Measurements from ENCODE around the gene DNAJC24.

GRCh38 chr11:31361743-31362142, 7.9 kb upstream of the DNAJC24 start:
- TF ChIP-seq POLR2A (IDR thresholded peaks at IDR 0.05; ENCODE audit: borderline replicate concordance, extremely low read depth, insufficient read depth, insufficient read length) (no peak), MAX (IDR thresholded peaks at IDR 0.05) (no peak), EZH2phosphoT487 (IDR thresholded peaks at IDR 0.05; ENCODE audit: borderline replicate concordance) (no peak), YY1 (IDR thresholded peaks at IDR 0.05; ENCODE audit: extremely low read depth, insufficient replicate concordance, low read depth, low read length) (no peak), POLR2AphosphoS5 (IDR thresholded peaks at IDR 0.05; ENCODE audit: low read depth, low read length) (no peak), ZNF274 (IDR thresholded peaks at IDR 0.05; ENCODE audit: low read depth, low read length) (no peak), EGR1 (IDR thresholded peaks at IDR 0.05; ENCODE audit: low read depth) (no peak), ZFX (IDR thresholded peaks at IDR 0.05) (no peak)
- TF ChIP-seq, protein P1, sequence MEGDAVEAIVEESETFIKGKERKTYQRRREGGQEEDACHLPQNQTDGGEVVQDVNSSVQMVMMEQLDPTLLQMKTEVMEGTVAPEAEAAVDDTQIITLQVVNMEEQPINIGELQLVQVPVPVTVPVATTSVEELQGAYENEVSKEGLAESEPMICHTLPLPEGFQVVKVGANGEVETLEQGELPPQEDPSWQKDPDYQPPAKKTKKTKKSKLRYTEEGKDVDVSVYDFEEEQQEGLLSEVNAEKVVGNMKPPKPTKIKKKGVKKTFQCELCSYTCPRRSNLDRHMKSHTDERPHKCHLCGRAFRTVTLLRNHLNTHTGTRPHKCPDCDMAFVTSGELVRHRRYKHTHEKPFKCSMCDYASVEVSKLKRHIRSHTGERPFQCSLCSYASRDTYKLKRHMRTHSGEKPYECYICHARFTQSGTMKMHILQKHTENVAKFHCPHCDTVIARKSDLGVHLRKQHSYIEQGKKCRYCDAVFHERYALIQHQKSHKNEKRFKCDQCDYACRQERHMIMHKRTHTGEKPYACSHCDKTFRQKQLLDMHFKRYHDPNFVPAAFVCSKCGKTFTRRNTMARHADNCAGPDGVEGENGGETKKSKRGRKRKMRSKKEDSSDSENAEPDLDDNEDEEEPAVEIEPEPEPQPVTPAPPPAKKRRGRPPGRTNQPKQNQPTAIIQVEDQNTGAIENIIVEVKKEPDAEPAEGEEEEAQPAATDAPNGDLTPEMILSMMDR (IDR thresholded peaks at IDR 0.05 in 2 of 3, conservative IDR thresholded peaks at IDR 0.05 in 1 of 3; ENCODE audit: borderline replicate concordance in 1 of 3, insufficient read depth in 1 of 3, low read depth in 2 of 3, low read length in 2 of 3) = no peak
- TF ChIP-seq, protein P2, sequence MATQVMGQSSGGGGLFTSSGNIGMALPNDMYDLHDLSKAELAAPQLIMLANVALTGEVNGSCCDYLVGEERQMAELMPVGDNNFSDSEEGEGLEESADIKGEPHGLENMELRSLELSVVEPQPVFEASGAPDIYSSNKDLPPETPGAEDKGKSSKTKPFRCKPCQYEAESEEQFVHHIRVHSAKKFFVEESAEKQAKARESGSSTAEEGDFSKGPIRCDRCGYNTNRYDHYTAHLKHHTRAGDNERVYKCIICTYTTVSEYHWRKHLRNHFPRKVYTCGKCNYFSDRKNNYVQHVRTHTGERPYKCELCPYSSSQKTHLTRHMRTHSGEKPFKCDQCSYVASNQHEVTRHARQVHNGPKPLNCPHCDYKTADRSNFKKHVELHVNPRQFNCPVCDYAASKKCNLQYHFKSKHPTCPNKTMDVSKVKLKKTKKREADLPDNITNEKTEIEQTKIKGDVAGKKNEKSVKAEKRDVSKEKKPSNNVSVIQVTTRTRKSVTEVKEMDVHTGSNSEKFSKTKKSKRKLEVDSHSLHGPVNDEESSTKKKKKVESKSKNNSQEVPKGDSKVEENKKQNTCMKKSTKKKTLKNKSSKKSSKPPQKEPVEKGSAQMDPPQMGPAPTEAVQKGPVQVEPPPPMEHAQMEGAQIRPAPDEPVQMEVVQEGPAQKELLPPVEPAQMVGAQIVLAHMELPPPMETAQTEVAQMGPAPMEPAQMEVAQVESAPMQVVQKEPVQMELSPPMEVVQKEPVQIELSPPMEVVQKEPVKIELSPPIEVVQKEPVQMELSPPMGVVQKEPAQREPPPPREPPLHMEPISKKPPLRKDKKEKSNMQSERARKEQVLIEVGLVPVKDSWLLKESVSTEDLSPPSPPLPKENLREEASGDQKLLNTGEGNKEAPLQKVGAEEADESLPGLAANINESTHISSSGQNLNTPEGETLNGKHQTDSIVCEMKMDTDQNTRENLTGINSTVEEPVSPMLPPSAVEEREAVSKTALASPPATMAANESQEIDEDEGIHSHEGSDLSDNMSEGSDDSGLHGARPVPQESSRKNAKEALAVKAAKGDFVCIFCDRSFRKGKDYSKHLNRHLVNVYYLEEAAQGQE (IDR thresholded peaks at IDR 0.05; ENCODE audit: low read depth) = no peak
